ENCODE data around the gene ARFGEF2. TPM values are rescaled to one million over a fixed set of nuclear protein-coding genes. Genes with fewer than 3 reads are reported as not detected.

ARFGEF2 gene
- total RNA-seq, 1 donor from 2014 or later = 30.2 TPM

DNA sequence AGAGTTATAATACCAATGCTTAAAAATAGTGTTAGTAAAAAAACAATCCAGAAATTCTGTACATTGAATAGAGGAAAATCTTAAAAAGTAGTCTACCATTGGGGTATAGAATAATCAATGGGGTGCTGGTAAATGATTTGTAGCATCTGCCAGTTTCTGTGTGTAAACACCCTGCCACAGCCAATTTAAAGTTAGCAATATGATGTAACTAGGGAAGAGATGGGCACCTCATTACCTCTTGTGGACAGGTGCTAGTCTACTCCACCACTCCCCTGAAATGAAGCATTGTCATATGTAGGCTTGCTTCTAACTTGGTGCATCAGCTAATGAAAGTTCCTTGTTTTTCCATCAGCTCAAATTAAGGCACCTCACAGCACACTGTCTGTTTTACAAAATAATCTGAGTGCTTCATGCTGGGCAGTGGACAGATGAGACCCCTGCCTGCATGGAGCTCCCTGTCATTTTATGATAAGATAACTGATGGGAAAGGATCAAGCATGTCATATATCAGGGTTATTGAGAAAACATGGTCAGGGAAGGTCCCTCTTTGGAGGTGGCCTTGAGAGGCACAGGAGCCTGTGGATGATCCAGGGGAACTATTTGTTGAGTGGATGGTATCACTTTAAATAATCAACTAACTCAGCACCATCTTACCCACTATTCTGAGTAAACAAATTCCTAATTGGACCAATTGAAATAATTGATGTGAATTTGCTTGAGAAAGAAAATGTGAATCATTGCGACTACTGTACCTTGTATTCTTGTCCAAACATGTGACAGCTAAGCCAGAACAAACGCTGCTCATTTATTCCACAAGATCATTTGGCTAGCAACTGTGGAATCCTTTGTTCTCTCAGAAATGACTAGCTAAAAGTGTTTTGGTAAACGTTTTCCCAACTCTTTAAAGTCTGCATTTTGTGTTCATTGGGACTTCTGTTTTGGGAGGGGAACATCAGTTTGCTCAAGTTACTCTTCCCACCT lies 78.7 kb downstream of the ARFGEF2 start:
- Mint-ChIP-seq H3K9me3 (ENCODE audit: unreplicated experiment) (no peaks in the 10 kb centered on the region), H3K4me1 (ENCODE audit: low read depth, unreplicated experiment) (no peaks in the 10 kb centered on the region), H3K4me3 (ENCODE audit: unreplicated experiment) (no peak overlapping the region), H3K36me3 (ENCODE audit: unreplicated experiment) (no peaks in the 10 kb centered on the region), H3K27ac (ENCODE audit: unreplicated experiment) (no peak overlapping the region), H3K27me3 (ENCODE audit: unreplicated experiment) (no peaks in the 10 kb centered on the region)
- TF ChIP-seq, protein P1, sequence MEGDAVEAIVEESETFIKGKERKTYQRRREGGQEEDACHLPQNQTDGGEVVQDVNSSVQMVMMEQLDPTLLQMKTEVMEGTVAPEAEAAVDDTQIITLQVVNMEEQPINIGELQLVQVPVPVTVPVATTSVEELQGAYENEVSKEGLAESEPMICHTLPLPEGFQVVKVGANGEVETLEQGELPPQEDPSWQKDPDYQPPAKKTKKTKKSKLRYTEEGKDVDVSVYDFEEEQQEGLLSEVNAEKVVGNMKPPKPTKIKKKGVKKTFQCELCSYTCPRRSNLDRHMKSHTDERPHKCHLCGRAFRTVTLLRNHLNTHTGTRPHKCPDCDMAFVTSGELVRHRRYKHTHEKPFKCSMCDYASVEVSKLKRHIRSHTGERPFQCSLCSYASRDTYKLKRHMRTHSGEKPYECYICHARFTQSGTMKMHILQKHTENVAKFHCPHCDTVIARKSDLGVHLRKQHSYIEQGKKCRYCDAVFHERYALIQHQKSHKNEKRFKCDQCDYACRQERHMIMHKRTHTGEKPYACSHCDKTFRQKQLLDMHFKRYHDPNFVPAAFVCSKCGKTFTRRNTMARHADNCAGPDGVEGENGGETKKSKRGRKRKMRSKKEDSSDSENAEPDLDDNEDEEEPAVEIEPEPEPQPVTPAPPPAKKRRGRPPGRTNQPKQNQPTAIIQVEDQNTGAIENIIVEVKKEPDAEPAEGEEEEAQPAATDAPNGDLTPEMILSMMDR (IDR thresholded peaks at IDR 0.05; ENCODE audit: partially characterized antibody, unreplicated experiment) = no peak
- no peak for DNase-seq

GRCh38 chr20:49001741-49002140 lies 80.2 kb downstream of the ARFGEF2 start:
- Mint-ChIP-seq H3K36me3 (ENCODE audit: unreplicated experiment) (no peaks in the 10 kb centered on the region), H3K9me3 (ENCODE audit: unreplicated experiment) (no peaks in the 10 kb centered on the region), H3K27me3 (ENCODE audit: unreplicated experiment) (no peaks in the 10 kb centered on the region), H3K4me1 (ENCODE audit: low read depth, unreplicated experiment) (no peaks in the 10 kb centered on the region), H3K27ac (ENCODE audit: unreplicated experiment) (no peak overlapping the region), H3K4me3 (ENCODE audit: unreplicated experiment) (no peak overlapping the region)
- DNase-seq = no peak
- TF ChIP-seq, protein P1 (IDR thresholded peaks at IDR 0.05; ENCODE audit: partially characterized antibody, unreplicated experiment) = no peak

DNA sequence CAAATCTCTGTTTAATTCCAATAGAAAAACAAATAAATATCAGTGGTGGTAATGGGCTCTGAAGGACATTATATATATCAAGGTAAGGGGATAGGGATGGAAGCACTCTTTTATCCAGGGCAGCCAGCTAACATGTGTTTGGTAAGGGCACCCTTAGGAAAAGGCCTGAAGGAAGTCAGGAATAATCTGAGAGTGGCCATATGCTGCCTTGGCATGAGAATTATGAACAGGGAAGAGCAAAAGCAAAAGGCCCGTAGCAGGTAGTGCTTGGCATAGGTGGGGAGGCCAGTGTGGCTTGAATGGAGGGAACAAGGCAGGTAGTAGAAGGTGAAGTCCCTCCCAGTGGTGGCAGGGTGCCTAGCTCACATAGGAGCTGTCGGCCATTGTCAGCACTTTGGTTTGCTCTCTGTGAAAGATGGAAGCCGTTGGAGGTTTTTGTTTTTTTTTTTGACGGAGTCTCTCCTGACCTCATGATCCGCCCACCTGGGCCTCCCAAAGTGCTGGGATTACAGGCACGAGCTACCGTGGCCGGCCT lies 85.0 kb downstream of the ARFGEF2 start:
- Mint-ChIP-seq H3K4me3 (ENCODE audit: unreplicated experiment) (no peak overlapping the region), H3K27me3 (ENCODE audit: unreplicated experiment) (no peaks in the 10 kb centered on the region), H3K4me1 (ENCODE audit: low read depth, unreplicated experiment) (no peaks in the 10 kb centered on the region), H3K9me3 (ENCODE audit: unreplicated experiment) (no peaks in the 10 kb centered on the region), H3K36me3 (ENCODE audit: unreplicated experiment) (no peaks in the 10 kb centered on the region), H3K27ac (ENCODE audit: unreplicated experiment) (no peak overlapping the region)
- no peak for DNase-seq
- TF ChIP-seq, protein P1 (IDR thresholded peaks at IDR 0.05; ENCODE audit: partially characterized antibody, unreplicated experiment) = no peak

DNA sequence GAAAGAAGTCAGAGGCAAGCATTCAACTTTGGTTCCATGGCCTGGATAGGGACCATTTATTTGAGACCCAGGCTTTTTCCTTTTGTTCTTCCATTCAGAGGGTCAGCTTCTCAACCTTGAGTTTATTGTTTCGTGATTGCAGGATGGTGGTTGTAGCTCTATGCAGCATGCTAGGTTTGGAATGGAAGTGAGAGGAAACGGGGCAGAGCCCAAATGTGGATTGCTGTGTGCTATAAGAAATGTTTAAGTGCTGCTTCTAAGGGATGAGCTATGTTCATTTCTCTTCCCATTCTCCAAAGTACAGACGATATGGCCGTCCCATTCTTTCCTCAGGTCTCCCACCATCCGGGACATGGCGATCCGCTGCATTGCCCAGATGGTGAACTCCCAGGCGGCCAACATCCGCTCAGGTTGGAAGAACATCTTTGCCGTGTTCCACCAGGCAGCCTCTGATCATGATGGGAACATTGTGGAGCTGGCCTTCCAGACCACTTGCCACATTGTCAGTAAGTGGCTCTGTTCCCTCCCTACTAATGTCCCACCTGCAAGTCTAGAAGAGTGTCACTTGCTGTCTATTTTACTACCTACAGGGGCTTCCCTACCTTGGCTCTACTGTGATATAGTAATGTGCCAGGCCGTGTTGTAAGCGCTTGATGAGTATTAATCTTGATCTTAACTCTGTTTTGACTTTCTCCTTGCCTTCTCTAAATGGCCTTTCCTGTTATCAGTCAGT lies 88.6 kb downstream of the ARFGEF2 start:
- H3K9me3 Mint-ChIP-seq (ENCODE audit: unreplicated experiment) = no peaks in the 10 kb centered on the region
- no peak overlapping the region for H3K4me3 Mint-ChIP-seq (ENCODE audit: unreplicated experiment)
- peaks cover 5% of the 10 kb centered on the region for H3K36me3 Mint-ChIP-seq (ENCODE audit: unreplicated experiment)
- TF ChIP-seq, protein P1 (IDR thresholded peaks at IDR 0.05; ENCODE audit: partially characterized antibody, unreplicated experiment) = no peak
- DNase-seq = no peak
- no peak overlapping the region for H3K27ac Mint-ChIP-seq (ENCODE audit: unreplicated experiment)
- H3K4me1 Mint-ChIP-seq (ENCODE audit: low read depth, unreplicated experiment) = no peaks in the 10 kb centered on the region
- H3K27me3 Mint-ChIP-seq (ENCODE audit: unreplicated experiment) = no peaks in the 10 kb centered on the region

Data from glutamatergic neuron (in vitro differentiated cells).